ENCODE data around the gene RACK1.
"Not testable (repeated sequence)": the region's sequence is repeated elsewhere in the genome, so short reads cannot be mapped to it uniquely, and the experiment has no call there.

GRCh38 chr5:181210148-181210547, 33.6 kb downstream of the RACK1 start:
- TF ChIP-seq CTCF (optimal IDR thresholded peaks at IDR 0.05 in 1 of 3, IDR thresholded peaks at IDR 0.05 in 1 of 3, conservative IDR thresholded peaks at IDR 0.05 in 1 of 3; ENCODE audit: extremely low read depth in 1 of 3, insufficient read depth in 2 of 3, low read length in 3 of 3); EZH2 (IDR thresholded peaks at IDR 0.05; ENCODE audit: low read length): not testable (repeated sequence)
